ENCODE measurements around the gene SEC23IP. TPM values are rescaled to one million over a fixed set of nuclear protein-coding genes. Genes with fewer than 3 reads are reported as not detected.

SEC23IP gene
- total and polyA plus RNA-seq, 2 donors (not counting 1 experiment from before 2014, with no cell fraction given): 10.5 to 69.7 TPM

DNA sequence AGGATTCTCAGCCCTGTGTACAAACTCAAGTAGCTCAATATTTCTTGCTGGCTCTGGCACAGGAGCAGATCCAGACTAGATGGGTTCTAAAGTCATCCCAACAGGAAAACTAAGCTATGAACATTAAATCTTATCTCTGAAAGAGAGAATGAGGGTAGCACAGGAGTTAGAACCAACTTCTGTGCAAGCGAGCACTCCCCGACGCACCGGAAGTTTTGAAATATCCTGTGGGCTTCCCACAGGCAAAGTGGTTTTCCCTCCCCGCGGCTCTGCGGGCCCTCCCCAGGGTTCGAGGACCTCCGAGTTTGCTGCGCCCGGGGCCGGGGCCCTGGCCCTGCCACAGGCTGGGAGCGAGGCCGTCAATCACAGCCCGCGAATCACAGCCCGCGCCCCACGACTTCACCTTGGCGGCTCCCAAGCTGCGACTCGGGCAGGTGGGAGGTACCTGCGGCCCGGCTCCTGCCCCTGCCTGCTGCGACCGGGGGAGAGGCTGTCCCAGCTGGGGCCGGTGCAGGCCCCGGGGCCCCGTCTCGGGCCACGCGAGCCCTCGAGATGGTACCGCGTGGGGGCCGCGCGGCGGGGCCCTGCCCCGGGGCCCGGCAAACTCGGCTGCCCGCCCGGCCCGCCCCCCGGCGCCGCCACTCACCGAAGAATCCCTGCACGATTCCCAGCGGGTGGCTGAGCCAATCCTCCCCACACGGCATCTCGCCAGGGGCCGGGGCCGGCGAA, 20.5 kb upstream of the SEC23IP start:
- Histone ChIP-seq H3K27ac (ENCODE audit: low read length in 2 of 2) (peak overlapping the region; percentile 34 to 73), H3K9me3 (ENCODE audit: control extremely low read depth in 1 of 3, control insufficient read depth in 2 of 3, insufficient read depth in 1 of 3, low read length in 2 of 3) (no peaks in the 10 kb centered on the region), H3K27me3 (replicated peaks in 1 of 4; ENCODE audit: control extremely low read depth in 1 of 4, control insufficient read depth in 3 of 4, insufficient read depth in 4 of 4, low read length in 3 of 4) (no peaks in the 10 kb centered on the region), H3K36me3 (replicated peaks in 1 of 2; ENCODE audit: control extremely low read depth in 1 of 2, control insufficient read depth in 1 of 2, extremely low read depth in 1 of 2, insufficient read depth in 2 of 2, low read length in 1 of 2) (no peaks in the 10 kb centered on the region), H3K9ac (ENCODE audit: low read length) (peak overlapping the region; percentile 83), H3K4me2 (replicated peaks; ENCODE audit: low read depth, low read length, poor library complexity, severe bottlenecking) (peak overlapping the region; percentile 88), H2AFZ (ENCODE audit: insufficient read depth, low read depth, low read length, poor library complexity, severe bottlenecking) (peak overlapping the region; percentile 80), H4K20me1 (ENCODE audit: control insufficient read depth, insufficient read depth, low read length, poor library complexity, severe bottlenecking) (peaks cover 37% of the 10 kb centered on the region), H3K4me3 (ENCODE audit: control extremely low read depth in 1 of 5, extremely low read depth in 1 of 5, insufficient read depth in 1 of 5, low read depth in 2 of 5, low read length in 4 of 5) (peak overlapping the region; percentile 71 to 90 (median 84)), H3K4me1 (ENCODE audit: control insufficient read depth in 2 of 2, insufficient read depth in 2 of 2, low read length in 2 of 2) (peaks cover 22 to 28% of the 10 kb centered on the region in 2 donors), H3K79me2 (ENCODE audit: control insufficient read depth, insufficient read depth, low read length) (peaks cover 52% of the 10 kb centered on the region)
- DNase-seq (peak; percentile 68), ATAC-seq (ENCODE audit: low read depth) (peak; percentile 13)
- POLR2A ChIA-PET: interaction anchor here (0.8 to 2.4 kb wide), 6 partner anchors 13 to 275 kb away, joined by 5 to 11 read pairs (median 6); partner anchors contain the start of genes BAG3, INPP5F, SEC23IP and TIAL1
- Mint-ChIP-seq H3K27ac (peak overlapping the region; percentile 88), H3K4me3 (peak overlapping the region; percentile 93), H3K27me3 (no peaks in the 10 kb centered on the region), H3K4me1 (peaks cover 40% of the 10 kb centered on the region), H3K9me3 (ENCODE audit: insufficient read depth) (no peaks in the 10 kb centered on the region)
- TF ChIP-seq EZH2 (IDR thresholded peaks at IDR 0.05; ENCODE audit: borderline replicate concordance, insufficient read depth, low read depth, low read length, poor library complexity, severe bottlenecking): no peak
- TF ChIP-seq, protein P1, sequence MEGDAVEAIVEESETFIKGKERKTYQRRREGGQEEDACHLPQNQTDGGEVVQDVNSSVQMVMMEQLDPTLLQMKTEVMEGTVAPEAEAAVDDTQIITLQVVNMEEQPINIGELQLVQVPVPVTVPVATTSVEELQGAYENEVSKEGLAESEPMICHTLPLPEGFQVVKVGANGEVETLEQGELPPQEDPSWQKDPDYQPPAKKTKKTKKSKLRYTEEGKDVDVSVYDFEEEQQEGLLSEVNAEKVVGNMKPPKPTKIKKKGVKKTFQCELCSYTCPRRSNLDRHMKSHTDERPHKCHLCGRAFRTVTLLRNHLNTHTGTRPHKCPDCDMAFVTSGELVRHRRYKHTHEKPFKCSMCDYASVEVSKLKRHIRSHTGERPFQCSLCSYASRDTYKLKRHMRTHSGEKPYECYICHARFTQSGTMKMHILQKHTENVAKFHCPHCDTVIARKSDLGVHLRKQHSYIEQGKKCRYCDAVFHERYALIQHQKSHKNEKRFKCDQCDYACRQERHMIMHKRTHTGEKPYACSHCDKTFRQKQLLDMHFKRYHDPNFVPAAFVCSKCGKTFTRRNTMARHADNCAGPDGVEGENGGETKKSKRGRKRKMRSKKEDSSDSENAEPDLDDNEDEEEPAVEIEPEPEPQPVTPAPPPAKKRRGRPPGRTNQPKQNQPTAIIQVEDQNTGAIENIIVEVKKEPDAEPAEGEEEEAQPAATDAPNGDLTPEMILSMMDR (IDR thresholded peaks at IDR 0.05): no peak
- under 1% methylated on average over 53 of the region's 56 CpGs for WGBS (ENCODE audit: insufficient coverage)
- intact Hi-C loops (cut with micrococcal nuclease): loop anchor here (1.0 to 5.0 kb wide), 7 partner anchors 145 to 980 kb away; partner anchors contain the start of genes GRK5, INPP5F, PRDX3 and WDR11
- CTCF ChIA-PET: interaction anchor here (0.5 to 5.6 kb wide), 10 partner anchors 8 to 382 kb away, joined by 3 to 55 read pairs (median 6); partner anchors contain the start of gene SEC23IP

DNA sequence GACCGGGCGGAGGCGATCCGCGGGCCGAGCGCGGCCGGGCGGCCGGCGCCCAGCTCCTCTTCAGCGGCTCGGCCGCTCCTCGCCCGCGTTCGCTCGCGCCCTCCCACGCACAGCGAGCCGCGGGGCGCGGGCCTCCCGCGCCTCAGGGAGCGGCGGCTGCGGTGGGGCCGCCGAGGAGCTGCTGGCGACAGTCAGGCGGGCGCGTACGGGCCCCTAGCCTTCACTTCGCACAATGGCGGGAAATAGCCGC, 20.0 kb upstream of the SEC23IP start, which contains the start of gene MCMBP:
TSS of gene MCMBP (minus strand) at position 234 of the 250 bp plus-strand sequence. CDS start 259 bp downstream, outside the sequence.
- under 1% methylated on average over 42 of the region's 42 CpGs for WGBS (ENCODE audit: insufficient coverage)
- intact Hi-C loops (cut with micrococcal nuclease): loop anchor here (1.0 to 5.0 kb wide), 7 partner anchors 145 to 980 kb away; partner anchors contain the start of genes GRK5, INPP5F, PRDX3 and WDR11
- Histone ChIP-seq H3K4me1 (ENCODE audit: control insufficient read depth in 2 of 2, insufficient read depth in 2 of 2, low read length in 2 of 2) (peaks cover 22 to 25% of the 10 kb centered on the region in 2 donors), H3K27ac (ENCODE audit: low read length in 2 of 2) (peak within 1 kb of the TSS; percentile 83), H3K36me3 (replicated peaks in 1 of 2; ENCODE audit: control extremely low read depth in 1 of 2, control insufficient read depth in 1 of 2, extremely low read depth in 1 of 2, insufficient read depth in 2 of 2, low read length in 1 of 2) (no peaks in the 10 kb centered on the region), H3K4me2 (replicated peaks; ENCODE audit: low read depth, low read length, poor library complexity, severe bottlenecking) (peak within 1 kb of the TSS; percentile 88), H3K9me3 (ENCODE audit: control extremely low read depth in 1 of 3, control insufficient read depth in 2 of 3, insufficient read depth in 1 of 3, low read length in 2 of 3) (no peaks in the 10 kb centered on the region), H2AFZ (ENCODE audit: insufficient read depth, low read depth, low read length, poor library complexity, severe bottlenecking) (peak within 1 kb of the TSS; percentile 89), H3K9ac (ENCODE audit: low read length) (peak within 1 kb of the TSS; percentile 83), H3K4me3 (ENCODE audit: control extremely low read depth in 1 of 5, extremely low read depth in 1 of 5, insufficient read depth in 1 of 5, low read depth in 2 of 5, low read length in 4 of 5) (peak within 1 kb of the TSS; percentile 71 to 90 (median 89)), H3K27me3 (replicated peaks in 1 of 4; ENCODE audit: control extremely low read depth in 1 of 4, control insufficient read depth in 3 of 4, insufficient read depth in 4 of 4, low read length in 3 of 4) (no peaks in the 10 kb centered on the region), H4K20me1 (ENCODE audit: control insufficient read depth, insufficient read depth, low read length, poor library complexity, severe bottlenecking) (peaks cover 34% of the 10 kb centered on the region), H3K79me2 (ENCODE audit: control insufficient read depth, insufficient read depth, low read length) (peaks cover 47% of the 10 kb centered on the region)
- no peaks in the 10 kb centered on the region for H3K9me3 Mint-ChIP-seq (ENCODE audit: insufficient read depth)
- H3K27ac Mint-ChIP-seq: peak within 1 kb of the TSS; percentile 88
- H3K4me1 Mint-ChIP-seq: peaks cover 37% of the 10 kb centered on the region
- no peak for TF ChIP-seq EZH2 (IDR thresholded peaks at IDR 0.05; ENCODE audit: borderline replicate concordance, insufficient read depth, low read depth, low read length, poor library complexity, severe bottlenecking)
- TF ChIP-seq, protein P1 (IDR thresholded peaks at IDR 0.05): no peak
- no peak for DNase-seq
- CTCF ChIA-PET: interaction anchor here (0.7 to 5.6 kb wide), 10 partner anchors 9 to 383 kb away, joined by 3 to 55 read pairs (median 6); partner anchors contain the start of gene SEC23IP
- peak within 1 kb of the TSS; percentile 93 for H3K4me3 Mint-ChIP-seq
- POLR2A ChIA-PET: interaction anchor here (0.8 to 2.4 kb wide), 5 partner anchors 13 to 275 kb away, joined by 5 to 11 read pairs (median 6); partner anchors contain the start of genes BAG3, SEC23IP and TIAL1
- H3K27me3 Mint-ChIP-seq: no peaks in the 10 kb centered on the region
- ATAC-seq (ENCODE audit: low read depth): no peak

Measured in B cell (primary cell).